Spinal cord (tissue), 10 donors: Measurements from ENCODE around the gene AGFG1. TPM values are rescaled to one million over a fixed set of nuclear protein-coding genes. Genes with fewer than 3 reads are reported as not detected.

ENCODE experiments used
- DNase-seq, 6 donors: peaks; one replicate each; pipeline versions ENCODE4 v3.0.0 to v3.0.0-alpha.2; 2013 to 2015; ENCODE audit warnings: low spot score in 6 of 6, low read depth in 4 of 6
- H3K27ac ChIP-seq: one replicate; pipeline ENCODE4 v1.5.1; 2013; ENCODE audit warnings: low read depth, low read length, control low read depth
- H3K27me3 ChIP-seq: one replicate; pipeline ENCODE4 v1.6.1; 2013; ENCODE audit warnings: low read length; ENCODE audit not compliant: control insufficient read depth, insufficient read depth
- H3K36me3 ChIP-seq: one replicate; pipeline ENCODE4 v1.6.1; 2013; ENCODE audit warnings: low read length; ENCODE audit not compliant: control insufficient read depth, insufficient read depth
- H3K4me1 ChIP-seq: one replicate; pipeline ENCODE4 v1.6.1; 2013; ENCODE audit warnings: low read length; ENCODE audit not compliant: control insufficient read depth, insufficient read depth
- H3K4me3 ChIP-seq: one replicate; pipeline ENCODE4 v1.5.1; 2013; ENCODE audit warnings: low read depth, low read length, control low read depth
- H3K9me3 ChIP-seq: one replicate; pipeline ENCODE4 v1.6.1; 2013; ENCODE audit warnings: low read length; ENCODE audit not compliant: control insufficient read depth, insufficient read depth
- WGBS: methylation state at CpG from one replicate; pipeline ENCODE4 v1.1.5; 2013; ENCODE audit warnings: missing lambda C conversion rate; ENCODE audit not compliant: insufficient coverage; 5-methylcytosine and 5-hydroxymethylcytosine counted together
- long read RNA-seq, 4 donors: transcript quantifications; one replicate each; lab custom pipeline, GENCODE V29; 2026
- polyA plus RNA-seq, 2 donors: library from polyadenylated mRNA; unstranded; fragments of 120-200 nt; gene quantifications; one replicate each; pipeline ENCODE4 v1.2.1, GENCODE V29; 2013; ENCODE audit not compliant: insufficient read length in 2 of 2
- total RNA-seq, 2 donors: library from RNA; depleted of rRNA in 1 of 2; stranded (reverse); fragments of 120-200 nt in 1 of 2; fragments of >200 nt in 1 of 2; gene quantifications; one replicate each; pipeline versions ENCODE4 v1.2.3 to v1.2.4, GENCODE V29; 2013 to 2014
- donor health status: healthy.

AGFG1 gene, protein sequence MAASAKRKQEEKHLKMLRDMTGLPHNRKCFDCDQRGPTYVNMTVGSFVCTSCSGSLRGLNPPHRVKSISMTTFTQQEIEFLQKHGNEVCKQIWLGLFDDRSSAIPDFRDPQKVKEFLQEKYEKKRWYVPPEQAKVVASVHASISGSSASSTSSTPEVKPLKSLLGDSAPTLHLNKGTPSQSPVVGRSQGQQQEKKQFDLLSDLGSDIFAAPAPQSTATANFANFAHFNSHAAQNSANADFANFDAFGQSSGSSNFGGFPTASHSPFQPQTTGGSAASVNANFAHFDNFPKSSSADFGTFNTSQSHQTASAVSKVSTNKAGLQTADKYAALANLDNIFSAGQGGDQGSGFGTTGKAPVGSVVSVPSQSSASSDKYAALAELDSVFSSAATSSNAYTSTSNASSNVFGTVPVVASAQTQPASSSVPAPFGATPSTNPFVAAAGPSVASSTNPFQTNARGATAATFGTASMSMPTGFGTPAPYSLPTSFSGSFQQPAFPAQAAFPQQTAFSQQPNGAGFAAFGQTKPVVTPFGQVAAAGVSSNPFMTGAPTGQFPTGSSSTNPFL
- total RNA-seq = 100 to 1,000 TPM in 1 of 2 donors, 10 to 100 TPM in 1; 72.4 to 113 TPM
- polyA plus RNA-seq = 10 to 100 TPM; 76.6 to 88.0 TPM
- long read RNA-seq, donor 1, full-length matches to known transcripts = 5 of 5 reads
- long read RNA-seq, donor 1, partial matches to known transcripts = 0 of 5 reads
- long read RNA-seq, donor 1, other reads (novel, unspliced or antisense) = 0 of 5 reads
- long read RNA-seq, donor 2, full-length matches to known transcripts = 2 of 7 reads
- long read RNA-seq, donor 2, partial matches to known transcripts = 5 of 7 reads
- long read RNA-seq, donor 2, other reads (novel, unspliced or antisense) = 0 of 7 reads
- long read RNA-seq, donor 3, partial matches to known transcripts = 5 of 6 reads
- long read RNA-seq, donor 3, other reads (novel, unspliced or antisense) = 0 of 6 reads
- long read RNA-seq, donor 4, full-length matches to known transcripts = 5 of 5 reads
- long read RNA-seq, donor 4, partial matches to known transcripts = 0 of 5 reads
- long read RNA-seq, donor 4, other reads (novel, unspliced or antisense) = 0 of 5 reads

DNA sequence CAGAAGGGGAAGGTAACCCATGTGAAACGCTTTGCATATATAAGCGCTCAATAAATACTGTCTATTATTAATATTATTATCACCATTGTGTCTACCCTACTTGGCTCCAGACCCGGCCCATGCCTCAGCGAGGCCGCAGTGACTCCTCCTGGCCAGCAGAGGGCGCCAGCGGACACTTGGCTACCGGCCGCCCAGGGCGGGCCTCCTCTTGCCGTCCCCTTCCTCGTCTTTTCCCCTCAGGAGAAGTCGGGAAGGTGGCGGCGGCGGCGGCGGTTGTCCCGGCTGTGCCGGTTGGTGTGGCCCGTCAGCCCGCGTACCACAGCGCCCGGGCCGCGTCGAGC, at the start of gene AGFG1:
Gene AGFG1 (plus strand): TSS at position 233 of the 341 bp plus-strand sequence. CDS start 266 bp downstream, outside the sequence.
- H3K4me3 ChIP-seq = peak within 1 kb of the TSS; percentile 69
- H3K36me3 ChIP-seq = no peaks in the 10 kb centered on the region
- H3K4me1 ChIP-seq = no peaks in the 10 kb centered on the region
- H3K9me3 ChIP-seq = no peaks in the 10 kb centered on the region
- no peaks in the 10 kb centered on the region for H3K27me3 ChIP-seq
- peak within 1 kb of the TSS; percentile 79 for H3K27ac ChIP-seq
- under 1% methylated on average over 26 of the region's 28 CpGs for WGBS
- peak; percentile 68 to 95 (median 76) for DNase-seq

DNA sequence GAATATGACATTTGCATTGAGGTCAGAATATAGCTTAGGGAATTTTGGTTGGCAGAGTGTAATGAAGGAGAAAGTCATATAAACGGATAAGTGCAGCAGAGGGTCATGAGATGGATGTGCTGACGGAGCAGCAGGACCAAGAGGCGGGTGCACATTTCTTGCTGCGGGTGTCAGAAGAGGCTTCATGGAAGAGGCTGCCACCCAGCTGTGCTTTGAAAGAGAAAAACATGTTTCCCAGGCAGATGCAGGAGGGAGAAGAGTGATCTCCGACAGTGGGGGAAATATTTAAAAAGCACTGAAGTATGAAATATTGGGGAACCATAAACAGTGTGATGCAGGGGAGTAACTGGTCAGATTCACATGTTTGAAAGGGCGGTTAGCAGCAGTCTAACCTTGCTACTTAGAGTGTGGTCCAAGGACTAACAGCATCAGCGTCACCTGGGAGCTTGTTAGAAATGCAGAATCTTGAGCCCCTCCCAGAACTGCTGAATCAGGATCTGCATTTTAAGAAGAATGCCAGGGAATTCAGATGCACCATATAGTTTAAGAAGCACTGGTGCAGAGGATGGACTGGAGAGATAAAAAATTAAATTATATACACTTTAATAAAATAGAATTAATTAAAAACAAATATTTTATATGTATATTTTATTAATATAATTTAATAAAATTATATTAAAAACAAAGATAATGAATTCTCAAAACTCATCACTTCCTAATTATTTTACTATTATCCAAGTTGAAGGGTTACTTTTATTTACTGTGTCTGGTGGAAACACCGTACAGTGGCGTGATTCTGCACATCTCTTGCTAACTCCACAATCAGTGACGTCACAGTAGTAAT, 48.1 kb upstream of the AGFG1 start:
- Histone ChIP-seq H3K36me3 (no peaks in the 10 kb centered on the region), H3K4me3 (no peak overlapping the region), H3K4me1 (no peaks in the 10 kb centered on the region), H3K27me3 (no peaks in the 10 kb centered on the region), H3K27ac (no peak overlapping the region), H3K9me3 (no peaks in the 10 kb centered on the region)
- DNase-seq = peak in 2 of 6 donors; percentile 18 to 70
- WGBS = 42% methylated on average over 8 of the region's 10 CpGs

DNA sequence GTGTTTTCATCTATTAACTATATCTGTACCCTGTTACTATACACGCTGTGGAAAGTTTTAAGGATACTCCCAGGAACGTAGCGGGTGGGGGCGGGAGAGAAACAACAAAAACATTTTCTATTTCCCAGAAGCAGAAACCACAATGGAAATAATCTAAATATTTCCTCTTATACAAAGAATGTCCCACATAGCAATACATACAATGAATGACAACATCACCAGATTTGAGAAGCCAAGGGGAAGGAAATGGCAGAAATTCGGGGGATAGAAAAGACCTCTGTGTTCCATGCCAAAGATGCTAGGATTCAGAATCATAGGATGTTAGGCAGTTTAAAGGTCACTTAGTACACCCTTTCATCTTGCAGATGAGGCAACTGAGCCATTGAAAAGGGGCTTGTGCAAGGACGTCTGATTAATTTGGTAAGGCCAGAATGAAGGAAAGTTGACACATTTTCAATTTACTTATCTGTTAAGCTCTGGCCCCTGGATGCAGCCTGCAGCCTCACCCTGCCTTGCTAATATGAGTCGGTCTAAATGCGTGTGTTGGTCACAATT, 43.1 kb upstream of the AGFG1 start:
- no peak for DNase-seq
- peaks cover 2% of the 10 kb centered on the region for H3K9me3 ChIP-seq
- WGBS = 83% methylated on average over 2 of the region's 8 CpGs
- no peaks in the 10 kb centered on the region for H3K4me1 ChIP-seq
- no peaks in the 10 kb centered on the region for H3K27me3 ChIP-seq
- H3K4me3 ChIP-seq = no peak overlapping the region
- H3K27ac ChIP-seq = no peak overlapping the region
- H3K36me3 ChIP-seq = no peaks in the 10 kb centered on the region

DNA sequence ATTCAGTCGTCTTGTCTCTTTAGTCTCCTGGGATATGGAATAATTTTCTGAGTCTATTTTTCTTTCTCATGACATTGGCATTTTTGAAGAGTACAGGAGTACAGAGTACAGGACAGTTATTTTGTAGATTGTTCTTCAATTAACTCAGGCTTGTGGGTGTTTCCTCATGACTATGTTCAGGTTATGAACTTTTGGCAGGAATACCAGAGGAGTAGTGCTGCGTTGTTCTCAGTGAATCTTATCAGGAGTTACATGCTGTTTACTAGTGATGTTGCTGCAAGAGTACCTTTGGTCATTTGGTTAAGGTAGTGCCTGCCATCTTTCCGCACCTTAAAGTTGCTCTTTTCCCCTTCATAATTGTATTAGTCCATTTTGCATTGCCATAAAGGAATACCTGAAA, 41.3 kb upstream of the AGFG1 start:
- H3K27me3 ChIP-seq = no peaks in the 10 kb centered on the region
- WGBS = 86% methylated on average over 1 of the region's 3 CpGs
- no peaks in the 10 kb centered on the region for H3K36me3 ChIP-seq
- H3K9me3 ChIP-seq = peaks cover 2% of the 10 kb centered on the region
- no peak for DNase-seq
- no peak overlapping the region for H3K4me3 ChIP-seq
- H3K27ac ChIP-seq = no peak overlapping the region
- H3K4me1 ChIP-seq = no peaks in the 10 kb centered on the region

DNA sequence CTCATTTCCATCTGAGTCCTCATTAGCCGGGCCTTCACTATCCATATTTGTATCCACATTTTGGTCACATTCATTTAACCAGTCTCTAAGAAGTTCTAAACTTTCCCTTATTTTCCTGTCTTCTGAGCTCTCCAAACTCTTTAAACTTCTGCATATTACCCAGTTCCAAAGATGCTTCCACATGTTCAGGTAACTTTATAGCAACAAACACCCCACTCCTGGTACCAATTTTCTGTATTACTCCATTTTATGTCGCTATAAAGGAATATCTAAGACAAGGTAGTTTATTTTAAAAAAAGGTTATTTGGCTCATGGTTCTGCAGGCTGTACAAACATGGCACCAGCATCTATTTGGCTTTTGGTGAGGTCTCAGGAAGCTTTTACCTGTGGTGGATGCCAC, 38.8 kb upstream of the AGFG1 start:
- Histone ChIP-seq H3K36me3 (no peaks in the 10 kb centered on the region), H3K27me3 (no peaks in the 10 kb centered on the region), H3K4me3 (no peak overlapping the region), H3K27ac (no peak overlapping the region), H3K9me3 (peaks cover 2% of the 10 kb centered on the region), H3K4me1 (no peaks in the 10 kb centered on the region)
- no peak for DNase-seq
- WGBS = 100% methylated on average over 1 of the region's 2 CpGs

DNA sequence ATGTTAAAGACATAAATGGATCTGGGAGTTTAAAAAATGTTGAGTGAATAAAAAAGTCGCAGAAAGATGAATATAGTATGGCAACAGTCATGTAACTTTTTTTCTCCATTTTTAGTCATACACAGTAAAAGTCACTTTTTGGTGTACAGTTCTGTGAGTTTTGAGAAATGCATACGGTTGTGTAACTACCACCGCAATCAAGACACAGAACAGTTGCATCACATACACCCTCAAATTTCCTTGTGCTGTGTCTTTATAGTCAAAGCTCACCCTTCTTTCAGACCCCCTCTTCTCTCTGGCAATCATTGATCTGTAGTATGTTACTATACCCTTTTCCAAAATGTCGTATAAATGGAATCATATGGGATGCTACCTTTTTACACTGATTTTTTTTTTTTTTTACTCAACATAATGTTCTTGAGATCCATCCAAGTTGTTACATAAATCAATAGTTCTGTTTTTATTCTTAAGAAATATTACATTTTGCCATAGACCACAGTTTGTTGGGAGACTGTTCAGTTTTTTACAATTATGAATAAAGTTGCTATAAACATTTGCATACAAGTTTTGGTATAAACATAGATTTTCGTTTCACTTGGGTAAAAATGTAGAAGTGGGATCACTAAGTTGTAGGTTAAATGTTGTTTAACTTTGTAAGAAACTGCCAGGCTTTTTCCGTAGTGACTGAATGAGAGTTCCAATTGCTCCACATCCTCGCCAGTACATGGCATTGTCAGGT, 35.4 kb upstream of the AGFG1 start:
- Histone ChIP-seq H3K4me1 (no peaks in the 10 kb centered on the region), H3K36me3 (no peaks in the 10 kb centered on the region), H3K27me3 (no peaks in the 10 kb centered on the region), H3K9me3 (peaks cover 2% of the 10 kb centered on the region), H3K27ac (no peak overlapping the region), H3K4me3 (no peak overlapping the region)
- no peak for DNase-seq
- WGBS = 100% methylated on average over 1 of the region's 7 CpGs

DNA sequence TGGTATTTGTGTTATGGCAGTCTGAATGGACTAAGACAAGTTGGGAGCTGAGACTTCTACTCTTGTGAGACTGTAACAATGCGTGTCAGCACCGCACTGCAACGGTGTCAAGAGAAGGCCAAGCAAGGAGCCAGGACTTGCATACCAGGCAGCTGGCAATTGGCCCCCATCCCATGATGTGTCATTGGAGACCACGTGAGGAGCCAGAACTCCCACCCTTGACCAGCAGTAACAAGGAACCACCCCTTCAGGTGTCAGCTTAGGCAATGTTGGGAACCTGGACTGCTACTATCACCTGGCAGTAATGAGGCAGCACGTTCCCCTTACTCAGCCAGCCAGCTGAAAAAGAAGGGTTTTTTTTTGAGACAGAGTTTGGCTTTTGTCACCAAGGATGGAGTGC, 32.7 kb upstream of the AGFG1 start:
- 70% methylated on average over 4 of the region's 5 CpGs for WGBS
- Histone ChIP-seq H3K4me1 (peaks cover 4% of the 10 kb centered on the region), H3K27ac (no peak overlapping the region), H3K4me3 (no peak overlapping the region), H3K9me3 (no peaks in the 10 kb centered on the region), H3K36me3 (no peaks in the 10 kb centered on the region), H3K27me3 (no peaks in the 10 kb centered on the region)
- no peak for DNase-seq

DNA sequence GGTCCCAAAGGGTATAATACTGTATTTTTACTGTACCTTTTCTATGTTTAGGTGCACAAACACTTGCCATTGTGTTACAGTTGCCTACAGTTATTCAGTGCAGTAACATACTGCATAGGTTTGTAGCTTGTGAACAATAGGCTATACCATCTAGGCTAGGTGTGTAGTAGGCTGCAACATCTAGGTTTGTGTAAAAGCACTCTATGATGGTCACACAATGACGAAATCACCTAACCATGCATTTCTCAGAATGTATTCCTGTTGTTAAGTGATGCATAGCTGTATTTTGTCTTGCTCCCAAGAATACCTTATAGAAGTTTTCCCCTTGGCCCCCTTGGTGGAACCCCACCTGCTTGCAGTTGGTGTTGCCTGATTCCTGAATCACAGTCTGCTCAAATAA, 29.3 kb upstream of the AGFG1 start:
- Histone ChIP-seq H3K4me1 (peaks cover 8% of the 10 kb centered on the region), H3K36me3 (no peaks in the 10 kb centered on the region), H3K27ac (no peak overlapping the region), H3K27me3 (no peaks in the 10 kb centered on the region), H3K9me3 (no peaks in the 10 kb centered on the region), H3K4me3 (no peak overlapping the region)
- WGBS = no CpG with 5 or more reads among the region's 1 CpG
- DNase-seq = no peak
